SU-DHL-6 (cell line): Measurements from ENCODE around the gene DPEP2.
"Not testable (repeated sequence)": the region's sequence is repeated elsewhere in the genome, so short reads cannot be mapped to it uniquely, and the experiment has no call there.

Experiments
- H2AFZ ChIP-seq: fragments of 200-600 bp; sonication (generic); 2 replicates; pipeline ENCODE4 v1.6.1; 2014; ENCODE audit warnings: low read depth, mild to moderate bottlenecking, moderate library complexity, mixed read lengths, antibody characterized with exemption, low read length; ENCODE audit not compliant: severe bottlenecking
- H3F3A ChIP-seq: fragments of 200-600 bp; shearing (Covaris generic); 2 replicates; pipeline ENCODE4 v1.6.0; 2016; ENCODE audit warnings: antibody characterized with exemption, mild to moderate bottlenecking; ENCODE audit not compliant: insufficient read depth
- H3K27ac ChIP-seq: fragments of 200-600 bp; sonication (generic); 2 replicates; pipeline ENCODE4 v1.5.1; 2016; ENCODE audit warnings: low read depth, mild to moderate bottlenecking, low read length, moderate library complexity, mixed read lengths
- H3K27me3 ChIP-seq: fragments of 200-600 bp; sonication (generic), shearing (Covaris generic); 2 replicates; pipeline ENCODE4 v1.6.0; 2014; ENCODE audit warnings: mild to moderate bottlenecking, low read length
- H3K36me3 ChIP-seq: fragments of 200-600 bp; sonication (generic); 2 replicates; pipeline ENCODE4 v1.6.1; 2014; ENCODE audit warnings: mild to moderate bottlenecking, low read length, mixed read lengths
- H3K4me2 ChIP-seq: fragments of 300-600, 200-600 bp; shearing (Covaris generic), sonication (generic); 2 replicates; pipeline ENCODE4 v1.6.0; 2014; ENCODE audit warnings: low read length, low read depth, mild to moderate bottlenecking; ENCODE audit not compliant: poor library complexity, severe bottlenecking
- H3K4me3 ChIP-seq: fragments of 200-600 bp; sonication (generic); 2 replicates; pipeline ENCODE4 v1.5.1; 2014; ENCODE audit warnings: antibody characterized with exemption, low read length, mild to moderate bottlenecking, mixed read lengths; ENCODE audit not compliant: insufficient read depth, poor library complexity, severe bottlenecking
- H3K79me2 ChIP-seq: fragments of 200-600 bp; sonication (generic); 2 replicates; pipeline ENCODE4 v1.6.1; 2014; ENCODE audit warnings: mild to moderate bottlenecking, low read length, moderate library complexity; ENCODE audit not compliant: insufficient read depth
- H3K9ac ChIP-seq: fragments of 200-600 bp; sonication (generic); 2 replicates; pipeline ENCODE4 v1.7.0; 2014; ENCODE audit warnings: mild to moderate bottlenecking, low read length
- H3K9me2 ChIP-seq: fragments of 200-600 bp; sonication (generic); replicated peaks from 2 replicates; pipeline ENCODE4 v1.6.1; 2014; ENCODE audit warnings: low read length; ENCODE audit not compliant: insufficient read depth
- H3K9me3 ChIP-seq: fragments of 200-600 bp; sonication (generic); 2 replicates; pipeline ENCODE4 v1.6.1; 2014; ENCODE audit warnings: low read length, mixed read lengths; ENCODE audit not compliant: insufficient read depth
- H4K20me1 ChIP-seq: fragments of 200-600 bp; sonication (generic); 2 replicates; pipeline ENCODE4 v1.6.1; 2014; ENCODE audit warnings: low read depth, mild to moderate bottlenecking, antibody characterized with exemption, low read length, moderate library complexity, mixed read lengths
- CTCF ChIP-seq: fragments of 200-600 bp; sonication (generic); IDR thresholded peaks from one replicate; pipeline ENCODE4 v1.5.1; 2017; ENCODE audit warnings: antibody characterized with exemption, mild to moderate bottlenecking, low read length, moderate library complexity; ENCODE audit not compliant: insufficient read depth, poor library complexity, severe bottlenecking
- EZH2phosphoT487 ChIP-seq: fragments of 200-600 bp; sonication (generic), shearing (Covaris generic); conservative IDR thresholded peaks from 2 replicates; pipeline ENCODE4 v1.6.1; 2018; ENCODE audit warnings: mild to moderate bottlenecking, antibody characterized with exemption, low read length, moderate library complexity, mixed read lengths

Gene DPEP2

GRCh38 chr16:67939507-67940445, 59.5 kb downstream of the DPEP2 start:
- Histone ChIP-seq H3K27ac (no peak overlapping the region), H3K27me3 (no peaks in the 10 kb centered on the region), H3K4me3 (no peak overlapping the region), H4K20me1 (no peaks in the 10 kb centered on the region), H3K9ac (no peak overlapping the region), H2AFZ (no peak overlapping the region), H3K9me3 (no peaks in the 10 kb centered on the region), H3K79me2 (peaks cover 22% of the 10 kb centered on the region), H3K36me3 (no peaks in the 10 kb centered on the region), H3K9me2 (no peaks in the 10 kb centered on the region), H3F3A (peaks cover 11% of the 10 kb centered on the region), H3K4me2 (no peak overlapping the region)
- TF ChIP-seq EZH2phosphoT487 (no peak), CTCF (no peak)

- H3K9me2 ChIP-seq, H3K9ac ChIP-seq, H3K9me3 ChIP-seq, H2AFZ ChIP-seq, H3K27me3 ChIP-seq, H4K20me1 ChIP-seq, H3K36me3 ChIP-seq, H3K4me3 ChIP-seq: not testable (repeated sequence)
- Histone ChIP-seq H3K27ac (0 out of 2 replicates have a peak overlapping the region, but pooled peaks have one; percentile 89), H3K79me2 (peaks cover 25% of the 10 kb centered on the region), H3F3A (peaks cover 11% of the 10 kb centered on the region), H3K4me2 (peak overlapping the region; percentile 89)
Observed at GRCh38 chr16:67937713-67938112, 61.6 kb downstream of the DPEP2 start.
